Stimulated activated CD8-positive, alpha-beta memory T cell treated with anti-CD3 and anti-CD28 coated beads, Interleukin-15, amount 100 ng/mL, for 1 hour (primary cell): ENCODE measurements around the gene PCDH1.

ENCODE experiments used
- DNase-seq: peaks from one replicate; pipeline ENCODE4 v3.0.0-alpha.2; 2020; ENCODE audit warnings: low read depth

PCDH1 gene

DNA sequence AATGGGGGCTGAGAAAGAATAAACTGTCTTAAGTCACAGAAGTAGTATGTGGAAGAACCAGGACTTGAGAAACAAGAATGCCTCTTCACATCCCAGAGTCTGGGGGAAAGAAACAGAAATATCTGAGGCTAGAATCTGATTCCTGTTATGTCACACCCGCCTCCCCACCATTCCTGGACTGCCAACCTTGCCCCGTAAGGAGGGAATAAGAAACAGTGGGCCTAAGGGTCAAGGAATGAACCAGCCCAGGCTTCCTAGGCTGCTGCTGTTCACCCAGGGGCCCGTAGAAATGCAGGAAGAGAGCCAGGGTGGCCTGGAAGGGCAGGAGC lies 4.3 kb downstream of the PCDH1 start:
- no peak for DNase-seq

DNA sequence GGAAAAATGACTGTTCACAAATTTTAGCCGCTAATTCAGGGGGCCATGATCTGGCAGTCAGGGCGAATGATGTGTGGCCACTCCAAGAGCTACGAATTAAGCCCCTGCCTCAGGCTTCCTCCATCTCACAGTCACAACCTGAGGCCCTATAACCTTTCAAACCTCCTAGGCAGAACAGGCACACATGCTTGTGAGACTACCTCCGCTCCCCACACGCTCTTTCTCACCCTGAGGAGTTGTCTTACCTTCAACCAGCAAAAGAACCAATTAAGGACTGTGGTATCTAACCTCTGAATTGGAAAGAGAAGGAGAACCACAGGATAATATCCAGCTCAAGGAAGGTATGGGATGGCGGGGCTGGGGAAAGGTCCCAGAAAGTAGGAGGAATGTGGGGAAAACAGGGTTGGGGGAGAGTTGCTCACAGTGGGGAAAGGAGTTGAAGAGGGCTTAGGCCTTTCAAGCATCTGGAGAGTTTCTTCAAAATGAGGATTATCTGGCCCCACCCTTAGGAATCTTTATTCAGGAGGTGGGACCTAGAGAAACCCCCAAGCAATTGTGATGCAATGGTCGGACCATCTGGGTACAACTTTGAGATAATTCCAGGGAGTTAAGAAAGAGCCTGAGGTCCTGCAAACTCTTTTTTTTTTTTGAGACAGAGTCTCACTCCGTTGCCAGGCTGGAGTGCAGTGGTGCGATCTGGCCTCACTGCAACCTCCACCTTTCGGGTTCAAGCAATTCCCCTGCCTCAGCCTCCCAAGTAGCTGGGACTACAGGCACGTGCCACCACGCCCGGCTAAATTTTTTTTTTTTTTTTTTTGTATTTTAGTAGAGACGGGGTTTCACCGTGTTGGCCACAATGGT lies 5.5 kb downstream of the PCDH1 start:
- DNase-seq = no peak

DNA sequence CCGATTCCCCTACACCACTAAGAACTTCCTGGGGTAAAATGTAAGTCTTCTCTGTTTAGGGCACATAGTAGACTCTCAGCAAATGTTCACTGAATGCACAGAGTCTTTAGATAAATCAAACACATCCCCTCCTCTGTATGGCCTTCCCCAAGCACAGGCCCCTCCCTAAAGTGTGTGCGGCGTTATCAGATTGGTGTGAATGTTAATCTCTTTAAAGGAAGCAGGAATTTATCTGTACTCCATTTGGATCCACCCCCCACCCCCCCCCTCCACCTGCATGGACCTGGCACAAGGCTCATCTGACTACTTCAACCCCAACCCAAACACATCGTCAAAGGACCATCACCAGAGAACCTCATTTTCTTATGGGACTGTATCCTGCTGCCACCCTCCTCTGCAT lies 6.3 kb downstream of the PCDH1 start:
- DNase-seq = no peak

DNA sequence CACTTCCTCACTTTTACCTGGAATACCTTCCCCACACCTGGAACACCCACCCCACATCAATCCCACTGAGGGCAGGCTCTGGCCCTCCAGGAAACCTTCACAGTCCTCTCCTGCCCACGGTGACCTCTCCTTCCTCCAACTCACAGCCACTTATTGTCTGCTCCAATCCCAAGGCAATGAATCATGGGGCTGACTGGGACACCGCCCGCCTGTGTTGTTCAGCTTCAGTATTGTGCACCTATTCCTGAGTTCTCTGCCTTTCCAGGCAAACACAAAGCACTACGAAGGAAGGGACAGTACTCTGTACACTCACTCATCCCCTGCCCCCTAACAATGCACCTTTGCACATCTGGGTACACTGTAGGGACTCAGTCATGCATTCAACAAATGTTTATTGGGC lies 7.3 kb downstream of the PCDH1 start:
- no peak for DNase-seq

DNA sequence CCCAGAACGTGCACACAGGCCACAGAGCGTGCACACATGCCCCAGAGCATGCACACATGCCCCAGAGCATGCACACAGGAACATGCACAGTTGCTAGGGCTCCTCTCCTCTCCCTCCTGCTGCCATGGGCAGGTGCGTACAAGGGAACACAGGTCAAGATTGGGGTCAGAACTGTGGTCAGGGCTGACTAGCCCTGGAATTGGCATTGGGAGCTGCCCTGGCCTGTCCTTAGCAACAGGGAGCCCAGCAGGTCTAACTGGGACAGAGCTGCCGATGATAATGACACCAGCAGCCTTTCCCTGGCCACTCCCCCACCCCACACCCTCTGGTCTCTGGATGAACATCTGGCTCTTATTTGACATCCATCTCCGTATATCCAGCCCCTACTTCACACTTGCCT lies 8.0 kb downstream of the PCDH1 start:
- no peak for DNase-seq

DNA sequence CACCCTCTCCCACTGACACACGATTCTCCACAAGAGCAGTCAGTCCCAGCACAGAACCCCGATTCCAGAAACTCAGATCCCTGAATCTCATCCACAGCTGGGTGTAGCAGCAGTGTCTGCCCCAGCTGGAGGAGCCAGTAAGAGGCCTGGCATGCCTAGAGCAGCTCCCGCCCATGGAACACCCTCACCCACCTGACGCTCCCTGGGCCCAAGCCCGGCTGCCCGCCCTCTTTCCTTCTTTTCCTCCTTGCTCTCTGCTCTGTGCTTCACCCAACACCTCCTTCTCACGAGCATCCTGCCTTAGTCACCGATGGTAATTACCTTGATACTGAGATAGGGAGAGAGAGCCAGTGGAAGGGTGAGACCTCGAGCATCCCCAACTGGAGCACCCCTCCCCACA lies 8.7 kb downstream of the PCDH1 start:
- DNase-seq = no peak

DNA sequence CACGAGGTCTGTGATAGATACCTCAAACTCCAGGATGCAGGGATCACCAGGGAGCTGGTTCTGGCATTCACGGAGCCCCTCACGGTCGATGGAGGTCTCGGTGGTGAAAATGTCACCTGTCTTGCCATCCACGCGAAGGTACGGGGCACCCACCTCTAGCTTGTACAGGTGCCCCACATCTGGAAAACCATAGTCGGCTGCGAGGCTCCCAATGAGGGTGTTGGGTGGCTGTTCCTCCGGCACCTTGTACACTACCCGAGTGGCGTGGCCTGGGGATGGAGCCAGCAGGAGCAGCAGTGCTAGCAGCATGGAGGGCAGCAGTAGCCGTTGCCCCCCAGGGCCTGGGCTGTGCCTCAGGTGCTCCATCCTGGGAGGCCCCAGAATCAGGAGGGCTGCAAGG lies 9.2 kb downstream of the PCDH1 start:
- no peak for DNase-seq

DNA sequence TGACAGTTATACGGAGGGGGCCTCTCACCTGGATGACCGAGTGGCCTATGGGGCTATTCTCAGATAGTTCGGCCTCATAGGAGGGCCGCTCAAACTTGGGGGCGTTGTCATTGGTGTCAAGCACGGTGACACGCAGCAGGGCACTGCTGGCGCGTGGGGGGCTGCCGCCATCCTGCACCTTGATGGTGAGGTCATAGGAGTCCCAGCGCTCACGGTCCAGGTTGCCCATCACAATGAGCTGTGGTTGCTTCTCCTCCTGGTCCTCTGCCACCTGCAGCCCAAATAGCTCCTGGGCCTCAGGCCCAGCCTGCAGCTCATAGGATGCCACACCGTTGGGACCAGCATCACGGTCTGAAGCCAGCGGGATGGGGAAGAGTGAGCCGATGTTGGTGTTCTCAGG lies 9.7 kb downstream of the PCDH1 start:
- DNase-seq = no peak

DNA sequence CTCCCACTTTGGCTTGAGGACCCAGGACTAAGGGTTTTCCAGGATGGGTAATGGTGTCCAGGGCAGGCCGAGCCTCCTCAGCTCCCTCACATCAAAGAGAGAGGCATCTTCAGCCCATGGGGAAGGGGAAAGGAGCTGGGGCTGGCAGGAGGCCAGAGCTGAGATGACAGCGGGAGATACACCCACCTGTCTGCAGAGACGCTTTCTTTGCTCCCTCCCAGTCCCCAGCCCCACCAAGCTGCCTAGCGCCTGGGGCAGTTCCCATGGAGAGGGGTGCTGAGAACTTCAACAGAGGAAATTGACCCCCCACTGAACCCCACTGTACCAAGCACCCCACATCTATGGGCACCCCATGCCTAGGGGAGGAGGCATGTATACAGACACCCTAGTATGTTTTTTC lies 10.6 kb downstream of the PCDH1 start:
- DNase-seq = no peak

DNA sequence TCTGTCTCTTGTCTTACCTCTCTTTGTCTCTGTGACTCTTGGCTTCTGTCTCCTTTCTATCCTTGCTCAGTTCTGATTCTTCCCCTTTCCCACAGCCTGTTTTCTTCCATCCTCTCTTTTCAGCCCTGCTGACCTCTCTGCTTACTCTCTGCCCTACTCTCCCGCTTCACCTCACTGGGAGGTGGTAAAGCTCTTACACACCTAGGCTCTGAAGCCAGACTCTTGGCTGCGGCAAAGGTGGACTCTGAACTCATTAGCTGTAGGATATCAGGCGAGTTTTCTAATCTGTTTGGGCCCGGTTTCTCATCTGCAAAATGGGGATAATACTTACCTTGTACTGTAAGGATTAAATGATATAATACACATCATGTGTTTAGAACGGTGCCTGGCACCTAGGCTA lies 11.1 kb downstream of the PCDH1 start:
- DNase-seq = no peak

DNA sequence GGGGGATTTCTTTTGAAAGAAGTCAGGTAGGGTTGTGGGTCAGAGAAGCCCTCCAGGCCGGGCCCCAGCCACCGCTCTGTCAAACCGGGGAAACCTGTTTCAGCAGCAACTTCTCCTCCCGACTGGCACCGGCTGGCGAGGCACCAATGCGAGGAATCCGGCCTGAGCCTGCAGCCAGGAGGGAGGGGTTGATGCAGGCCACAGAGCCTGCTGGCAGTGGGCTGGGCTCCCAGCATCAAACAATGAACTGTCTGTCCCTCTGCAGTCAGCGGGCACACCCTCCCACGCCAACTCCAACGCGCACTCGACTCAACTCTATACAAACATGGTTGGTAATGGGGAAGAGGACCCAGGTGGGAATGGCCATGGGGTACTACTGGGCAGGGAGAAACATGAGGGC lies 12.1 kb downstream of the PCDH1 start:
- no peak for DNase-seq

DNA sequence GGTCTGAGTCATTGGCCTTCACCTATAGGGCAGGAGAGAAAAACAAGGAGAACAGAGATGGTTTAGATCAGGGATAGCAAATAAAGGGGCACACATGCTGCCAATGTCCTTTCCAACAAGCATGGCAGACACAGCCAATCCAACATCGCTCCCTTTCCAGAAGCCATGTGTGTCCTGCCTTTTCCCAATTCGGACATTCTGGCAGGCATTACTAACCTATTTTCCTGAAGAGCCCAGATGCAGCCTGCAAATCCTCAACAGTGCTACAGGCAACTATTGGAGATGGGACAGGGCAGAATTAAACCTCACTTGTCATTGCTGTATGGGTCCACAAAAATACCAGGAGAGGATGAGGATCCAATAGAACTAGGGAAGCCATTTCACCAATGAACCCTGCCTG lies 12.8 kb downstream of the PCDH1 start:
- no peak for DNase-seq

DNA sequence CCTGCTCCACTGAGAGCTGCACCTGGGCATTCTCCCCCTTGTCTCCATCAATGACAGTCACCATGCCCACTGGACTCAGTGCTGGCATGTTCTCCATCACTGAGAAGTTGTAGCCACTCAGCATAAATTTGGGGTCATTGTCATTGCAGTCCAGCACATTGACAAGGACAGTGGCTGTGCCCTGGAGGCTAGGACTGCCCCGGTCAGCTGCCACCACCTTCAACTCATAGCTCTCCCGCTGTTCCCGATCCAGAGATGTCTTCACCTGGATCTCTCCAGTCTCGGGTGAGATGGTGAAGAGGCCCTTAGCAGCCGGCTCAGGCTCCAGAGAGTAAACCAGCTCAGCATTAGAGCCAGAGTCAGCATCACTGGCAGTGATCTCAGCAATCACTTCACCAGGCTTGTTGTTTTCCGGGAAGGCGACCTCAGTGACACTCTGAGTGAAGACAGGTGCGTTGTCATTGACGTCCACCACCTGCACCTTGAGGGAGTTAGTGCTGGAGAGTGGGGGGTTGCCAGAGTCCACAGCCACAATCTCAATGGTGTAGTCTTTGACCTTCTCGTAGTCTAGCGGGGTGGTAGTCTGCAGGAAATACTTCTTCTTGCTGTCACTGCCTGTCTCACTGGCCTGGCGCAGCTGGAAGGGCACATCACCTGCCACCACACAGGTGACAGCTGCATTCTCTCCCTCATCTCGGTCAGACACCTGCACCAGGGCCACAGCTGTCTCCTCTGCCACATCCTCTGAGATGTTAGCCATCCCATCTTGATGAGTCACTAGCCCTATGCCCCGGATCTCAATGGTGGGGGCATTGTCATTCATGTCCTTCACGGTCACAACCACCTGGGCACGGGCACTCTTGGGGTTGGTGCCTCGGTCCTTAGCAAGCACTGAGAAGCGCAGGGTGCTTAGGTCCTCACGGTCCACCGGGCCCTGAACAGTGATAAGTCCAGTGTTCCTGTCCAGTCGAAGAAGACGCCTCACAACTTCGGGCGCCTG lies 13.5 kb downstream of the PCDH1 start:
- DNase-seq = no peak

DNA sequence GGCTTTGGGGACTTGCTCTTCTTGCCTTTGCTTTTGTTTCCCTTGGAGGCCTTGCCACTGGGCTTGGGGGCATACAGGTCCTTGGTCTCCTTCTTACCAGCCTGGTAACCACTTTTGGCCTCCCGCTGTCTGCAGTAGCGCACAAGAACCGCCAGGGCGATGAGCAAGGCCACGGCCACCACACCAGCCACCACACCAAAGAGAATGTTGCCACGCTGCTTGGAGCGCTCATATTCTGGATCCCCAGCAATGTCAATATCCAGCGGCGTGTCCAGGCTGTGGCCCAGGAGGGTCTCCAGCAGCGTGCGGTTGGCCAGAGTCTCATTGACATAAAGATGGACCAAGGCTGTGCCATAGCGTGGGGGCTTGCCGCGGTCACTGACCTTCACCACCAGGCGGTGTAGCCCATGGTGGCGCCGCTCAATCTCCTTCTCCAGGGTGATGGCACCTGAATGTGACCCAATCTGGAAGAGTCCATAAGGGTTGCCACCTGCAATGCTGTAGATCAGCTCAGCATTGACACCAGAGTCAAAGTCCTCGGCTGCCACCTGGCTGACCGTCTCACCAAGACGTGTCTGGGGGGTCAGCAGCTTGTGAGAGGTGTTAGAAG lies 14.5 kb downstream of the PCDH1 start:
- no peak for DNase-seq

DNA sequence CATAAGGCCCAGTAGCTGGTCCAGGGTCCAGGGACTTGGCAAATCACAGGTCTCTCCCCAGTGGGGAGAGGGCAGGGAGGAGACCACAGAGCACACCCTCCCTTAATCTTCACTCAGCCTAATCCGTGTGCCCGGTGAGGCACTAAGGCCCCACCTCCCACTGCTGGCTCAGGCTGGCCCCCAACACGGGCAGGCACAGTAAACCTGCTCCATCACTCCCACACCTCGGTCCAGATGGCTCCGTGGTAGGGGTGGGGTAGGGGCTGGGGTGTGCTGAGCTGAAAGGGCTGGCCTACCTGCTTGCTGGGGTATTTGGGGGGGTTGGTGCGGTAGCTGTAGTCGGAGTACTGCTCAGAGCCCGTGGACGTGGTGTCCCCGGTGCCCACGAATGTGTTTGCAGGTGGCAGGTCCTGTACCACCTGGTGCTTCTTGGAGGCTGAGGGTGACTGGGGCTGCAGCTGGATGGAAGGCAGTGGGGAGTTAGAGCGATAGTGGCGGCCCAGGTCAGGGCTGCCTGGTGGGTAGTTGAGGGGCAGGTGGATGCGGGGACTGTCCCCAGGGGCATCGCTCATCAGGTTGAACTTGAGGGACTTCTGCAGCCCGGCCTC lies 15.2 kb downstream of the PCDH1 start:
- no peak for DNase-seq

DNA sequence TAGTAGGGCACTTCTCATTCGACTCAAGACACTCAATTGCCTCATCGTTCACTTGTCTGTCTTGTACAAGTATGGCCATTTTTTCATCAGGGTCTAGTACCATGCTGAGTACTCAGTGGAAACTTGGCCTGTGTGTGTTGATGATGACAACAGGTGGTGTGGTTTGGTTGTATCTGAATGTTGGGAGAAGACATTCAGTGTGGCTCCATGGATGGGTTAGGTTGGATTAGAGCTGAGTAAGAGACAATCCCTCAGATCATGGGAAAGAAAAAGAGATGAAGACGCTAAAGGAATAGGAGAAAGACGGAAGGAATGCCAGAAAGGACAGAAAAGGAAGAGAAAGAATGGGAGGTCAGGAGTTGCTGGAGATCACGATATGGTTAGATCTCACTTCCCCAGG lies 17.0 kb downstream of the PCDH1 start:
- no peak for DNase-seq

DNA sequence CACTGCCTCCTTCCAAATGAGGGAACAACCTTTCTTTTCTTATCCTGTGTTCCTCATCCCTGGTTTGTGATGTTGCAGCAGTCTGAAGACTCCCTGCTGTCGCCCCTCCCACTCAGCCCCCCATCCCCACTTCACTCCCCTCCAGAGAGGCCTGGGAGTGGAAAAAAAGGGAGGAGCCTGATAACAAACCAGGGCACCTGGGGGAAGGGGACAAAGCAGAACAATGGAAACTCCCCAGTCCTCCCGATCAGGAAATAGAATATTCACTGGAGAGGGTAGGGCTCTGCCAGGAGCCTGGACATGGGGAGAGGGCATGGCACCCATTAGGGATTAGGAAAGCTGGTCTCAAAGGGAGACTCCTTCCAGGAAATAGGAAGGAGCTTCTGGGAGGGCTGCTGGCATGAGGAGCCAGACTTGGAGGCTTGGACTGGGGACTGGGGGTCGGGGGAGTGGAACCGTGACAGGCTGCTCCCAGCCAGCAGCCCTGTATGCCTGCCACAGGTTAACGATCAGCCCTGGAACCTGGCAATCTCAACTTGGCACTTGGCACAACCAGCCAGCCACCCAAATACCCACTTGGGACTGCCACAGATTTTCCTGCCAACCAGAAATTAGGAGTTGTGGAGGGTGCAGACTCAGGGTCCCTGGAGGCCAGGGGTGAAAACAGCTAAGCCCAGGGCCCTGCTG lies 20.0 kb downstream of the PCDH1 start:
- no peak for DNase-seq

DNA sequence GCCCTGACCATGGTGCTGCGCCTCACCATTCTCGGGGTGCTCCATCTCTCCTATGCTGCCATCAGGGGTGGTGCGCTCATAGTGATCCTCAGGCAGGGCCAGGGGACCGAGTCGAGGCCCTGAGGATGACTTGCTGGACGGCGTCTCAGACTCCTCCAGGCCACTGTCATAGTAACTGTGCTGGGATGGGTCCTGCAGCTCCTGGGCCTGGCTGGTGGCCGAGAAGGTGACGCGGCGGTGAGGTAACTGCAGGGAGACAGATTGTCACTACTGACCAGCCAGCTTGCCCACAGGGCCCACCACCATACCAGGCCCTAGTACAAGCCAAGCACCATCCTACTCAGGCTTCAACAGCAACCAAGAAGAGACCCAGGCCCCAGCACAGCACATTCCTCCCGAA lies 21.0 kb downstream of the PCDH1 start:
- no peak for DNase-seq

DNA sequence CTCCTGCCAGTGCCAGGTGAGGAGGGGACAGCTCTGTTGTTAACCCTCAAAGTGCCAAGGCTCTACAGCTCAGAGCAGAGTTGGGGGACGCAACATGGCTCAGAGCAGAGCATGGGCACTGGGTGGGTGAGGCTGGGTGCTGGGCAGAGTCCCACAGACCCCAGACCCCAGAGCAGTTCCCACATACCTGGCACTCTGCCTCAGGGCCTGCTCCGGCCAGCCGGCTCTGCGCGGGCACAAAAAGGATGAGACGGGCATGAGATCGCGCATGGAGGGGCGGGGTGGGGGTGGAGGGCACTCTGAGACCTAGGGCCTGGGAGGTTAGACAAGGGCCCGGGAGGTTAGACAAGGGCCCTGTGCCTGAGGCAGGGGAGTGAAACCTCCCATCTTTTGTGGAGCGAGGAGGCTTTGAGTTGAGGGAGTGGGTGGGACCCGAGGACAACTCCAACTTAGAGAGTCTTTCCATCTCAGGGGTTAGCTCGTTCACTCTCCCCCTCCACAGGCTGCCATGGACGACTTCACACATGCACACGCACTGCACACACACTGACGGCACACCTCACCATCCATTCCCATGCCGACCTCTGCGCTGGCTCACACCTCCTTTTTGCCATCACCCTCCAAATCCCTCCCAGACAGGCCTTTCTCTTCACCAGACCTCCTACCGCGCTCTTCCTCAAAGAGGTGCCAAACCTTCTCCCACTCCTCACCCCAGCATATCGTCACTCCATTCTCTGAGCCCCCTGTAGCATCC lies 22.0 kb downstream of the PCDH1 start:
- DNase-seq = no peak

DNA sequence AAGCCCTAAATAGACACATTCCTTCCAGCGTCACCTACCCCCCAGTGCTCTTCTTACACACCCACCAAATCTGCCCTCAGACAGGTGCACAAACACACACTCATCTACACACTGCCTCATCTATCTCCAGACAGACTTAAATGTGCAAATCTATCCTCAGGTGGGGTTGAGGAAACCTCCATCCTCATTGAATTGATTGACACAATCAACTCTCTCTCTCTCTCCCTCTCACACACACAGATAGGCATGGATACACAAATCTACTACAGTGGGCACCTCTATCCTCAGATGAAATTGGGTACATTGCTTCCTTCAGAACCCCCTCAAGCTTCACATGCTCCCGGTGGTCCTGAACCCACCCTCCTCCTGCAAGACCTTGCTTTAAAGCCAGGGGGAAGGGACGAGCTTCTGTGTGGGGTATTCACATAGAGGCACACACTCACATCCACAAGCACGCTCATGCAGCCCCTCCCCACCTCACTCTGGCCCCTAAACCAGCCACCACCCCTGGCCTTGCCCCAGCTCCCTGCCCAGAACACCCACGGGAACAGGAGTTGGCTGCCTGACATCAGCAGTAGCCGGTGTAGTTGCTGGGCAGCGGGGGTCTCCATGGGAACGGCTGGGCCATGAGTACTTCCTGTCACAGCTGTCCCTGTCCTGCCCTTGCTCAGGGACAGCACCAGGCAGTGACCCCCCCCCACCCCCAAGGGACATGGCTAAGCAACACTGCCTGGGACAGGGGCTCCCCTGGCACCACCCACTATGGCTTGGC lies 22.8 kb downstream of the PCDH1 start:
- no peak for DNase-seq
